IMR-90 (cell line): Measurements from ENCODE around the gene TXNL1. TPM values are rescaled to one million over a fixed set of nuclear protein-coding genes. Genes with fewer than 3 reads are reported as not detected.

ENCODE experiments used
- ATAC-seq: fragments of 200-7000 bp; cut with Tn5 transposase; 2 replicates; pipeline ENCODE4 v1.9.1; 2020; ENCODE audit warnings: low read depth, mild to moderate bottlenecking, moderate library complexity
- BruUV-seq: library from RNA; stranded (reverse); fragments of 400-500 nt; replicated peaks from 2 replicates; lab custom pipeline; 2021; lab: Mats Ljungman, UMichigan
- CTCF ChIA-PET: fragments of 300-600 bp; formaldehyde crosslinking; extraction: SDS; loops from one replicate; lab custom pipeline; 2021; ENCODE audit warnings: antibody characterized with exemption; lab: Yijun Ruan, JAX
- POLR2A ChIA-PET: fragments of 300-600 bp; sonication (Branson Sonifier 250); formaldehyde crosslinking; loops from one replicate; lab custom pipeline; 2022; ENCODE audit warnings: antibody characterized with exemption; ENCODE audit not compliant: unreplicated experiment; lab: Charles Lee
- DNase-seq: peaks from one replicate; pipeline ENCODE4 v3.0.0; 2013
- H2AFZ ChIP-seq: replicated peaks from 2 replicates; pipeline ENCODE3; 2013; ENCODE audit warnings: low read length, mild to moderate bottlenecking; ENCODE audit not compliant: poor library complexity
- H2AK5ac ChIP-seq: 2 replicates; pipeline ENCODE4 v1.6.1; 2013; ENCODE audit warnings: low read depth, low read length, inconsistent platforms
- H2AK9ac ChIP-seq: replicated peaks from 2 replicates; pipeline ENCODE3; 2013; ENCODE audit warnings: mild to moderate bottlenecking, low read depth, low read length, moderate library complexity; ENCODE audit not compliant: poor library complexity
- H2BK120ac ChIP-seq: 2 replicates; pipeline ENCODE4 v1.6.1; 2013; ENCODE audit warnings: low read depth, low read length, inconsistent platforms
- H2BK15ac ChIP-seq: 3 replicates; pipeline ENCODE4 v1.6.1; 2013; ENCODE audit warnings: low read depth, low read length, inconsistent platforms
- H2BK20ac ChIP-seq: 2 replicates; pipeline ENCODE4 v1.6.1; 2013; ENCODE audit warnings: low read depth, mild to moderate bottlenecking, inconsistent platforms, low read length, moderate library complexity
- H2BK5ac ChIP-seq: 2 replicates; pipeline ENCODE4 v1.6.1; 2013; ENCODE audit warnings: mild to moderate bottlenecking, low read depth, low read length, inconsistent platforms; ENCODE audit not compliant: poor library complexity, severe bottlenecking
- H3K14ac ChIP-seq: replicated peaks from 2 replicates; pipeline ENCODE4 v1.6.1; 2013; ENCODE audit warnings: low read depth, low read length, inconsistent platforms
- H3K18ac ChIP-seq: 2 replicates; pipeline ENCODE4 v1.6.1; 2013; ENCODE audit warnings: low read depth, low read length, control low read depth
- H3K23ac ChIP-seq: 2 replicates; pipeline ENCODE4 v1.6.1; 2013; ENCODE audit warnings: low read depth, low read length, inconsistent platforms
- H3K27ac ChIP-seq: 2 replicates; pipeline ENCODE4 v1.5.1; 2013; ENCODE audit warnings: mild to moderate bottlenecking, control low read depth, low read length; ENCODE audit not compliant: insufficient read depth
- H3K27me3 ChIP-seq: 2 replicates; pipeline ENCODE4 v1.6.1; 2013; ENCODE audit warnings: low read length; ENCODE audit not compliant: control insufficient read depth, insufficient read depth
- H3K36me3 ChIP-seq: 2 replicates; pipeline ENCODE4 v1.6.1; 2013; ENCODE audit warnings: low read length, mixed read lengths; ENCODE audit not compliant: control insufficient read depth, insufficient read depth
- H3K4ac ChIP-seq: 2 replicates; pipeline ENCODE4 v1.6.1; 2013; ENCODE audit warnings: low read depth, low read length, inconsistent platforms
- H3K4me1 ChIP-seq: 2 replicates; pipeline ENCODE4 v1.6.1; 2013; ENCODE audit warnings: low read length, mixed read lengths; ENCODE audit not compliant: control insufficient read depth, insufficient read depth
- H3K4me2 ChIP-seq: 2 replicates; pipeline ENCODE4 v1.6.1; 2013; ENCODE audit warnings: low read depth, mild to moderate bottlenecking, control low read depth, low read length, moderate library complexity
- H3K4me3 ChIP-seq: 2 replicates; pipeline ENCODE4 v1.5.1; 2013; ENCODE audit warnings: low read depth, mild to moderate bottlenecking, control low read depth, low read length, moderate library complexity; ENCODE audit not compliant: insufficient read depth
- H3K56ac ChIP-seq: 2 replicates; pipeline ENCODE4 v1.6.1; 2013; ENCODE audit warnings: low read length, inconsistent platforms; ENCODE audit not compliant: insufficient read depth; ENCODE audit errors: extremely low read depth
- H3K79me1 ChIP-seq, 2 experiments: 2 replicates each; pipeline ENCODE4 v1.6.1; 2013; ENCODE audit warnings: low read length in 2 of 2, inconsistent platforms in 1 of 2, low read depth in 1 of 2
- H3K9ac ChIP-seq: 2 replicates; pipeline ENCODE4 v1.6.1; 2013; ENCODE audit warnings: low read depth, low read length, control low read depth
- H3K9me1 ChIP-seq: 2 replicates; pipeline ENCODE4 v1.6.1; 2013; ENCODE audit warnings: low read length, inconsistent platforms; ENCODE audit not compliant: insufficient read depth
- H3K9me3 ChIP-seq: 2 replicates; pipeline ENCODE4 v1.6.1; 2013; ENCODE audit warnings: low read length; ENCODE audit not compliant: control insufficient read depth, insufficient read depth
- H4K20me1 ChIP-seq: 2 replicates; pipeline ENCODE4 v1.6.1; 2013; ENCODE audit warnings: low read length, inconsistent platforms; ENCODE audit not compliant: insufficient read depth
- H4K5ac ChIP-seq: 2 replicates; pipeline ENCODE4 v1.6.1; 2013; ENCODE audit warnings: mild to moderate bottlenecking, low read depth, low read length, control low read depth
- H4K8ac ChIP-seq, 2 experiments: 2 replicates each; pipeline ENCODE4 v1.6.1; 2013; ENCODE audit warnings: low read depth in 2 of 2, low read length in 2 of 2, control low read depth in 1 of 2, inconsistent platforms in 1 of 2
- H4K91ac ChIP-seq: 2 replicates; pipeline ENCODE4 v1.6.1; 2013; ENCODE audit warnings: low read depth, low read length, inconsistent platforms; ENCODE audit not compliant: insufficient read depth
- BHLHE40 ChIP-seq: fragments of 150-350 bp; IDR thresholded peaks from 2 replicates; pipeline ENCODE4 v1.6.1; 2016; ENCODE audit warnings: mild to moderate bottlenecking, low read depth, low read length
- CTCF ChIP-seq: conservative IDR thresholded peaks from 2 replicates; pipeline ENCODE4 v1.5.1; 2012; ENCODE audit warnings: mild to moderate bottlenecking, low read depth, low read length, improper control_type of control experiment
- FOS ChIP-seq: fragments of 150-350 bp; IDR thresholded peaks from 2 replicates; pipeline ENCODE4 v1.6.1; 2016; ENCODE audit warnings: low read depth, low read length
- MAZ ChIP-seq: IDR thresholded peaks from 2 replicates; pipeline ENCODE4 v1.6.1; 2012; ENCODE audit warnings: low read depth, mild to moderate bottlenecking, low read length, improper control_type of control experiment, moderate library complexity, borderline replicate concordance
- MXI1 ChIP-seq: IDR thresholded peaks from 2 replicates; pipeline ENCODE4 v1.6.1; 2012; ENCODE audit warnings: low read depth, mild to moderate bottlenecking, low read length, moderate library complexity, borderline replicate concordance
- NFE2L2 ChIP-seq: fragments of 150-350 bp; IDR thresholded peaks from 2 replicates; pipeline ENCODE4 v1.6.1; 2016; ENCODE audit warnings: low read depth, mild to moderate bottlenecking, low read length
- POLR2A ChIP-seq: IDR thresholded peaks from 2 replicates; pipeline ENCODE4 v1.6.1; 2012; ENCODE audit warnings: mild to moderate bottlenecking, low read depth, low read length
- SMC3 ChIP-seq: fragments of 150-350 bp; IDR thresholded peaks from 2 replicates; pipeline ENCODE4 v1.6.1; 2016; ENCODE audit warnings: low read depth, mild to moderate bottlenecking, antibody characterized with exemption, low read length, moderate library complexity
- WGBS, 2 experiments: methylation state at CpG; one replicate each; pipeline versions ENCODE4 v1.1.5 to v1.1.7; 2013; ENCODE audit warnings: missing lambda C conversion rate in 2 of 2; ENCODE audit not compliant: insufficient read length in 1 of 2; ENCODE audit errors: extremely low coverage in 2 of 2; 5-methylcytosine and 5-hydroxymethylcytosine counted together
- dilution Hi-C: fragments of 300-500 bp; cut with HindIII; formaldehyde crosslinking; loops from one replicate; pipeline ENCODE4 v1.14.3; 2018; ENCODE audit warnings: low sequenced_read_pairs; ENCODE audit not compliant: unreplicated experiment
- in situ Hi-C: fragments of 300-500 bp; cut with MboI; formaldehyde crosslinking; loops from 3 replicates; pipeline ENCODE4 v1.14.3; 2019; ENCODE audit warnings: low sequenced_read_pairs, inconsistent platforms, mixed read lengths
- intact Hi-C: fragments of 100-400 bp; cut with micrococcal nuclease; formaldehyde crosslinking; loops from 2 replicates; pipeline ENCODE4 v1.10.0; 2022
- polyA plus RNA-seq, 3 experiments: library from polyadenylated mRNA; depleted of rRNA; stranded (reverse); fragments of >200 nt; gene quantifications; 2 replicates each; pipeline ENCODE4 v1.2.3, GENCODE V29; 2012; ENCODE audit warnings: low replicate concordance in 1 of 3
- total RNA-seq: library from RNA; depleted of rRNA; stranded (reverse); fragments of >200 nt; gene quantifications from 2 replicates; pipeline ENCODE4 v1.2.3, GENCODE V29; 2012

The TXNL1 gene
- total and polyA plus RNA-seq, 2 of the 4 experiments (the other 2 are of a cell fraction): 38.7 to 62.5 TPM

- in situ Hi-C loops (loop anchor here (10.0 kb wide), 3 partner anchors 716 to 1156 kb away; no protein-coding TSS in a partner anchor), intact Hi-C loops (loop anchor here (10.0 kb wide), 2 partner anchors 406 to 1586 kb away; no protein-coding TSS in a partner anchor), dilution Hi-C loops (no loop called here)
- no peak overlapping the region for H3K56ac ChIP-seq
- POLR2A ChIA-PET: no interaction called here
- H2AK9ac ChIP-seq: no peak overlapping the region
- H2BK15ac ChIP-seq: no peak overlapping the region
- no peaks in the 10 kb centered on the region for H3K79me1 ChIP-seq
- TF ChIP-seq SMC3: no peak
- TF ChIP-seq BHLHE40: no peak
- no peak for TF ChIP-seq MAZ
- TF ChIP-seq FOS: no peak
- no peak for TF ChIP-seq CTCF
- TF ChIP-seq POLR2A: no peak
- no peak for TF ChIP-seq MXI1
- no peak for TF ChIP-seq NFE2L2
- H3K36me3 ChIP-seq: no peaks in the 10 kb centered on the region
- H3K9ac ChIP-seq: no peak overlapping the region
- H3K9me1 ChIP-seq: peaks cover 5% of the 10 kb centered on the region
- H3K4me3 ChIP-seq: no peak overlapping the region
- no peak overlapping the region for H3K4ac ChIP-seq
- H2BK5ac ChIP-seq: no peak overlapping the region
- H3K23ac ChIP-seq: no peak overlapping the region
- CTCF ChIA-PET: no interaction called here
- no peaks in the 10 kb centered on the region for H3K27me3 ChIP-seq
- H4K8ac ChIP-seq: no peak overlapping the region
- H3K9me3 ChIP-seq: no peaks in the 10 kb centered on the region
- no peak overlapping the region for H4K5ac ChIP-seq
- H3K27ac ChIP-seq: no peak overlapping the region
- no peak overlapping the region for H4K91ac ChIP-seq
- no peak overlapping the region for H2BK120ac ChIP-seq
- H3K4me1 ChIP-seq: peaks cover 7% of the 10 kb centered on the region
- BruUV-seq: no TSS peak
- ATAC-seq: no peak
- H3K14ac ChIP-seq: no peak overlapping the region
- H2AFZ ChIP-seq: no peak overlapping the region
- no peak overlapping the region for H2BK20ac ChIP-seq
- no peak overlapping the region for H3K4me2 ChIP-seq
- H4K20me1 ChIP-seq: no peaks in the 10 kb centered on the region
- no CpG with 5 or more reads among the region's 3 CpGs for WGBS, 2 experiments
- H2AK5ac ChIP-seq: no peak overlapping the region
- no peak for DNase-seq
- H3K18ac ChIP-seq: no peak overlapping the region
Observed at GRCh38 chr18:56570978-56571377, 67.4 kb downstream of the TXNL1 start.
